ENCODE measurements around the gene COX6A1. TPM values are rescaled to one million over a fixed set of nuclear protein-coding genes. Genes with fewer than 3 reads are reported as not detected.

COX6A1 gene
- polyA plus RNA-seq, 1 donor from 2014 or later, result 2,017 TPM

GRCh38 chr12:120404271-120404670, 33.6 kb upstream of the COX6A1 start:
- Histone ChIP-seq H3K9me2 (ENCODE audit: insufficient read depth, low read length) (no peaks in the 10 kb centered on the region), H3F3A (ENCODE audit: insufficient read depth, low read length, poor library complexity, severe bottlenecking) (no peaks in the 10 kb centered on the region), H3K9me3 (ENCODE audit: low read length) (no peaks in the 10 kb centered on the region), H3K27ac (ENCODE audit: low read length) (no peak overlapping the region), H3K36me3 (ENCODE audit: insufficient read depth, low read length) (no peaks in the 10 kb centered on the region), H3K4me3 (ENCODE audit: low read length) (no peak overlapping the region), H3K79me2 (replicated peaks; ENCODE audit: insufficient read depth, low read length) (no peaks in the 10 kb centered on the region), H3K4me2 (ENCODE audit: low read length) (no peak overlapping the region), H3K9ac (ENCODE audit: low read length) (no peak overlapping the region), H2AFZ (ENCODE audit: low read depth, low read length) (no peak overlapping the region), H3K27me3 (ENCODE audit: insufficient read depth, low read depth, low read length) (no peaks in the 10 kb centered on the region), H4K20me1 (ENCODE audit: insufficient read depth) (no peaks in the 10 kb centered on the region)
- TF ChIP-seq REST (IDR thresholded peaks at IDR 0.05; ENCODE audit: borderline replicate concordance), result no peak
- TF ChIP-seq POLR2AphosphoS5 (IDR thresholded peaks at IDR 0.05), result no peak
- no peak for TF ChIP-seq EP300 (conservative IDR thresholded peaks at IDR 0.05; ENCODE audit: poor library complexity, severe bottlenecking)
- TF ChIP-seq RAD21 (conservative IDR thresholded peaks at IDR 0.05), result no peak
- no peak for TF ChIP-seq SMC3 (conservative IDR thresholded peaks at IDR 0.05; ENCODE audit: poor library complexity)
- no peak for TF ChIP-seq EZH2 (IDR thresholded peaks at IDR 0.05; ENCODE audit: borderline replicate concordance, insufficient read depth, low read length, poor library complexity, severe bottlenecking)

GRCh38 chr12:120406069-120406468, 31.8 kb upstream of the COX6A1 start:
- Histone ChIP-seq H3K79me2 (replicated peaks; ENCODE audit: insufficient read depth, low read length) (no peaks in the 10 kb centered on the region), H3K9me3 (ENCODE audit: low read length) (no peaks in the 10 kb centered on the region), H3K4me2 (ENCODE audit: low read length) (no peak overlapping the region), H4K20me1 (ENCODE audit: insufficient read depth) (no peaks in the 10 kb centered on the region), H3K4me3 (ENCODE audit: low read length) (no peak overlapping the region), H3F3A (ENCODE audit: insufficient read depth, low read length, poor library complexity, severe bottlenecking) (no peaks in the 10 kb centered on the region), H3K9me2 (ENCODE audit: insufficient read depth, low read length) (no peaks in the 10 kb centered on the region), H3K27me3 (ENCODE audit: insufficient read depth, low read depth, low read length) (no peaks in the 10 kb centered on the region), H3K9ac (ENCODE audit: low read length) (no peak overlapping the region), H3K36me3 (ENCODE audit: insufficient read depth, low read length) (no peaks in the 10 kb centered on the region), H2AFZ (ENCODE audit: low read depth, low read length) (no peak overlapping the region), H3K27ac (ENCODE audit: low read length) (no peak overlapping the region)
- TF ChIP-seq CTCF (IDR thresholded peaks at IDR 0.05; ENCODE audit: poor library complexity, severe bottlenecking), result no peak
- TF ChIP-seq RAD21 (conservative IDR thresholded peaks at IDR 0.05), result no peak
- TF ChIP-seq REST (IDR thresholded peaks at IDR 0.05; ENCODE audit: borderline replicate concordance), result no peak
- no peak for TF ChIP-seq SMC3 (conservative IDR thresholded peaks at IDR 0.05; ENCODE audit: poor library complexity)
- no peak for TF ChIP-seq EP300 (conservative IDR thresholded peaks at IDR 0.05; ENCODE audit: poor library complexity, severe bottlenecking)
- no peak for TF ChIP-seq TAF1 (IDR thresholded peaks at IDR 0.05; ENCODE audit: low read depth)
- no peak for TF ChIP-seq POLR2AphosphoS5 (IDR thresholded peaks at IDR 0.05)
- TF ChIP-seq MXI1 (conservative IDR thresholded peaks at IDR 0.05; ENCODE audit: poor library complexity, severe bottlenecking), result no peak
- no peak for TF ChIP-seq EZH2 (IDR thresholded peaks at IDR 0.05; ENCODE audit: borderline replicate concordance, insufficient read depth, low read length, poor library complexity, severe bottlenecking)

Measured in neural cell (in vitro differentiated cells).